Measurements from ENCODE around the gene DLGAP1. TPM values are rescaled to one million over a fixed set of nuclear protein-coding genes. Genes with fewer than 3 reads are reported as not detected.

The DLGAP1 gene
- total and polyA plus RNA-seq, 2 of the 4 experiments (the other 2 are of a cell fraction), result under 0.01 to 0.09 TPM

GRCh38 chr18:3713708-3714107, 741.4 kb downstream of the DLGAP1 start:
- no peaks in the 10 kb centered on the region for H3K9me3 ChIP-seq (ENCODE audit: control insufficient read depth, insufficient read depth, low read length)
- ATAC-seq (ENCODE audit: low read depth), result no peak
- POLR2A ChIA-PET (ENCODE audit: unreplicated experiment), result no interaction called here

More at GRCh38 chr18:3713708-3714107, 741.4 kb downstream of the DLGAP1 start:
- no peaks in the 10 kb centered on the region for H3K79me1 ChIP-seq (ENCODE audit: low read depth in 1 of 2, low read length in 2 of 2)
- no peaks in the 10 kb centered on the region for H3K9me1 ChIP-seq (ENCODE audit: insufficient read depth, low read length)
- H3K4me2 ChIP-seq (ENCODE audit: low read depth, low read length), result no peak overlapping the region
- CTCF ChIA-PET, result interaction anchor here (1.4 kb wide), 1 partner anchor 9 kb away, joined by 4 read pairs; no protein-coding TSS in a partner anchor
- H2AK9ac ChIP-seq (replicated peaks; ENCODE audit: low read depth, low read length, poor library complexity), result no peak overlapping the region
- WGBS, 2 experiments (ENCODE audit: extremely low coverage in 2 of 2, insufficient read length in 1 of 2), result 93% methylated on average over 3 of the region's 8 CpGs; no CpG with 5 or more reads in 1 of the 2 experiments
- H3K36me3 ChIP-seq (ENCODE audit: control insufficient read depth, insufficient read depth, low read length), result no peaks in the 10 kb centered on the region
- H3K4me3 ChIP-seq (ENCODE audit: insufficient read depth, low read depth, low read length), result no peak overlapping the region
- no peak overlapping the region for H2BK5ac ChIP-seq (ENCODE audit: low read depth, low read length, poor library complexity, severe bottlenecking)
- no peak overlapping the region for H3K23ac ChIP-seq (ENCODE audit: low read depth, low read length)
- in situ Hi-C loops (cut with MboI; ENCODE audit: low sequenced_read_pairs), result no loop called here
- dilution Hi-C loops (cut with HindIII; ENCODE audit: low sequenced_read_pairs, unreplicated experiment), result no loop called here
- no peak overlapping the region for H2BK20ac ChIP-seq (ENCODE audit: low read depth, low read length)
- H2AFZ ChIP-seq (replicated peaks; ENCODE audit: low read length, poor library complexity), result no peak overlapping the region
- H3K18ac ChIP-seq (ENCODE audit: low read depth, low read length), result no peak overlapping the region
- H4K8ac ChIP-seq (ENCODE audit: low read depth in 2 of 2, low read length in 2 of 2), result no peak overlapping the region
- H3K56ac ChIP-seq (ENCODE audit: extremely low read depth, insufficient read depth, low read length), result no peak overlapping the region
- peaks cover 5% of the 10 kb centered on the region for H3K27me3 ChIP-seq (ENCODE audit: control insufficient read depth, insufficient read depth, low read length)
- no TSS peak for BruUV-seq (replicated peaks)
- H3K27ac ChIP-seq (ENCODE audit: insufficient read depth, low read length), result no peak overlapping the region
- TF ChIP-seq BHLHE40 (IDR thresholded peaks at IDR 0.05; ENCODE audit: low read depth, low read length) (no peak), RAD21 (IDR thresholded peaks at IDR 0.05; ENCODE audit: low read length) (no peak), MAFK (IDR thresholded peaks at IDR 0.05; ENCODE audit: low read depth, low read length) (no peak), SMC3 (IDR thresholded peaks at IDR 0.05; ENCODE audit: low read depth, low read length) (no peak), NFE2L2 (IDR thresholded peaks at IDR 0.05; ENCODE audit: low read depth, low read length) (no peak), CHD1 (IDR thresholded peaks at IDR 0.05; ENCODE audit: low read depth, low read length) (no peak), MXI1 (IDR thresholded peaks at IDR 0.05; ENCODE audit: borderline replicate concordance, low read depth, low read length) (no peak), ELK1 (IDR thresholded peaks at IDR 0.05; ENCODE audit: borderline replicate concordance, low read depth, low read length) (no peak), USF2 (IDR thresholded peaks at IDR 0.05; ENCODE audit: low read depth, low read length) (no peak), MAZ (IDR thresholded peaks at IDR 0.05; ENCODE audit: borderline replicate concordance, low read depth, low read length) (no peak), POLR2A (IDR thresholded peaks at IDR 0.05; ENCODE audit: low read depth, low read length) (no peak), CEBPB (IDR thresholded peaks at IDR 0.05; ENCODE audit: low read depth, low read length) (no peak), RCOR1 (IDR thresholded peaks at IDR 0.05; ENCODE audit: insufficient replicate concordance, low read length) (no peak)
- no peak overlapping the region for H3K4ac ChIP-seq (ENCODE audit: low read depth, low read length)
- H3K14ac ChIP-seq (replicated peaks; ENCODE audit: low read depth, low read length), result no peak overlapping the region
- H3K9ac ChIP-seq (ENCODE audit: low read depth, low read length), result no peak overlapping the region
- peaks cover 10% of the 10 kb centered on the region for H3K4me1 ChIP-seq (ENCODE audit: control insufficient read depth, insufficient read depth, low read length)
- no peak for DNase-seq
- H2BK120ac ChIP-seq (ENCODE audit: low read depth, low read length), result no peak overlapping the region
- no peak overlapping the region for H4K5ac ChIP-seq (ENCODE audit: low read depth, low read length)
- H2AK5ac ChIP-seq (ENCODE audit: low read depth, low read length), result no peak overlapping the region
- H4K20me1 ChIP-seq (ENCODE audit: insufficient read depth, low read length), result no peaks in the 10 kb centered on the region
- H4K91ac ChIP-seq (ENCODE audit: insufficient read depth, low read depth, low read length), result no peak overlapping the region
- H2BK15ac ChIP-seq (ENCODE audit: low read depth, low read length), result no peak overlapping the region
- intact Hi-C loops (cut with micrococcal nuclease), result no loop called here
